ENCODE data around the gene PRODH. TPM values are rescaled to one million over a fixed set of nuclear protein-coding genes. Genes with fewer than 3 reads are reported as not detected.
"Not testable (repeated sequence)": the region's sequence is repeated elsewhere in the genome, so short reads cannot be mapped to it uniquely, and the experiment has no call there.

PRODH gene
- 10 to 100 TPM in 2 of 3 donors, 1 to 10 TPM in 1; 6.9 to 13.5 (median 12.4) TPM for polyA plus RNA-seq (ENCODE audit: insufficient read length in 3 of 3)

GRCh38 chr22:18935889-18936529 lies at the start of gene PRODH:
PRODH (minus strand) TSS chr22:18936293; CDS start chr22:18936287, 6 bp downstream.
- no peak for DNase-seq (ENCODE audit: low read depth in 3 of 3, low spot score in 2 of 3)

GRCh38 chr22:18985780-18986179 lies 49.7 kb upstream of the PRODH start:
- no peak for DNase-seq (ENCODE audit: low read depth in 3 of 3, low spot score in 2 of 3)

- DNase-seq (ENCODE audit: low read depth in 3 of 3, low spot score in 2 of 3), result no peak
Observed at GRCh38 chr22:18984564-18984963, 48.5 kb upstream of the PRODH start.

GRCh38 chr22:18983120-18983651 lies 47.1 kb upstream of the PRODH start:
- DNase-seq (ENCODE audit: low read depth in 3 of 3, low spot score in 2 of 3), result no peak

GRCh38 chr22:18980829-18981228 lies 44.7 kb upstream of the PRODH start:
- no peak for DNase-seq (ENCODE audit: low read depth in 3 of 3, low spot score in 2 of 3)

- no peak for DNase-seq (ENCODE audit: low read depth in 3 of 3, low spot score in 2 of 3)
Observed at GRCh38 chr22:18979957-18980356, 43.9 kb upstream of the PRODH start.

GRCh38 chr22:18978506-18978905 lies 42.4 kb upstream of the PRODH start:
- no peak for DNase-seq (ENCODE audit: low read depth in 3 of 3, low spot score in 2 of 3)

- no peak for DNase-seq (ENCODE audit: low read depth in 3 of 3, low spot score in 2 of 3)
Observed at GRCh38 chr22:18977824-18978425, 41.8 kb upstream of the PRODH start.

GRCh38 chr22:18976197-18976751 lies 40.2 kb upstream of the PRODH start:
- DNase-seq (ENCODE audit: low read depth in 3 of 3, low spot score in 2 of 3), result no peak

GRCh38 chr22:18975434-18976196 lies 39.5 kb upstream of the PRODH start:
- DNase-seq (ENCODE audit: low read depth in 3 of 3, low spot score in 2 of 3), result no peak

GRCh38 chr22:18974477-18975180 lies 38.5 kb upstream of the PRODH start:
- DNase-seq (ENCODE audit: low read depth in 3 of 3, low spot score in 2 of 3), result no peak

- no peak for DNase-seq (ENCODE audit: low read depth in 3 of 3, low spot score in 2 of 3)
Observed at GRCh38 chr22:18973264-18974031, 37.4 kb upstream of the PRODH start.

- DNase-seq (ENCODE audit: low read depth in 3 of 3, low spot score in 2 of 3), result not testable (repeated sequence)
Observed at GRCh38 chr22:18972591-18972990, 36.5 kb upstream of the PRODH start.

- DNase-seq (ENCODE audit: low read depth in 3 of 3, low spot score in 2 of 3), result not testable (repeated sequence)
Observed at GRCh38 chr22:18972029-18972428, 35.9 kb upstream of the PRODH start.

- DNase-seq (ENCODE audit: low read depth in 3 of 3, low spot score in 2 of 3), result no peak
Observed at GRCh38 chr22:18971321-18971751, 35.2 kb upstream of the PRODH start.

GRCh38 chr22:18970948-18971315 lies 34.8 kb upstream of the PRODH start:
- no peak for DNase-seq (ENCODE audit: low read depth in 3 of 3, low spot score in 2 of 3)

GRCh38 chr22:18970176-18970947 lies 34.3 kb upstream of the PRODH start:
- no peak for DNase-seq (ENCODE audit: low read depth in 3 of 3, low spot score in 2 of 3)

- not testable (repeated sequence) for DNase-seq (ENCODE audit: low read depth in 3 of 3, low spot score in 2 of 3)
Observed at GRCh38 chr22:18969158-18969942, 33.3 kb upstream of the PRODH start.

Data from right renal cortex interstitium (tissue), 3 donors.